ENCODE data around the gene GFAP.

- no peak for TF ChIP-seq CTCF (conservative IDR thresholded peaks at IDR 0.05; ENCODE audit: low read length)
- TF ChIP-seq EZH2phosphoT487 (IDR thresholded peaks at IDR 0.05; ENCODE audit: borderline replicate concordance), result no peak
Observed at GRCh38 chr17:44928136-44928535, 12.8 kb upstream of the GFAP start.

All from Loucy (cell line).